Gastroesophageal sphincter (tissue), 4 donors: Measurements from ENCODE around the gene RHBDF1. TPM values are rescaled to one million over a fixed set of nuclear protein-coding genes. Genes with fewer than 3 reads are reported as not detected.

Experiments used
- ATAC-seq: fragments of 150-250 bp; one replicate; pipeline ENCODE4 v1.9.1; 2016; ENCODE audit warnings: mild to moderate bottlenecking, moderate library complexity
- H3K27ac ChIP-seq, 4 donors: fragments of 200-600 bp; sonication (generic) in 3 of 4; 1 replicate in 3 of 4; 2 replicates in 1 of 4; pipeline ENCODE4 v1.5.1; 2016 to 2019
- H3K27me3 ChIP-seq: fragments of 200-600 bp; sonication (generic); one replicate; pipeline ENCODE4 v1.5.1; 2019
- H3K36me3 ChIP-seq, 2 donors: fragments of 200-600 bp; sonication (generic); one replicate each; pipeline ENCODE4 v1.5.1; 2019; ENCODE audit warnings: control low read depth in 1 of 2
- H3K4me1 ChIP-seq, 3 donors: fragments of 200-600 bp; sonication (generic); 1 replicate in 2 of 3; 2 replicates in 1 of 3; pipeline ENCODE4 v1.5.1; 2016 to 2019; ENCODE audit warnings: control low read depth in 2 of 3
- H3K4me3 ChIP-seq, 2 donors: fragments of 200-600 bp; sonication (generic); one replicate each; pipeline ENCODE4 v1.5.1; 2019; ENCODE audit warnings: mild to moderate bottlenecking in 1 of 2, moderate library complexity in 1 of 2
- H3K9me3 ChIP-seq, 3 donors: fragments of 200-600 bp; sonication (generic); one replicate each; pipeline ENCODE4 v1.5.1; 2017 to 2019; ENCODE audit warnings: control low read depth in 2 of 3
- CTCF ChIP-seq, 4 experiments: fragments of 200-600 bp in 2 of 4; fragments of 450-650 bp in 2 of 4; sonication (generic) in 1 of 4; IDR thresholded peaks; one replicate each; pipeline ENCODE4 v1.5.1; 2017 to 2019; ENCODE audit warnings: antibody characterized with exemption in 4 of 4, mild to moderate bottlenecking in 2 of 4, moderate library complexity in 2 of 4
- EP300 ChIP-seq: sonication (generic); formaldehyde crosslinking; IDR thresholded peaks from one replicate; pipeline ENCODE4 v1.6.1; 2017; ENCODE audit warnings: antibody characterized with exemption, mild to moderate bottlenecking
- POLR2A ChIP-seq, 2 donors: fragments of 450-650 bp; IDR thresholded peaks; one replicate each; pipeline ENCODE4 v1.6.1; 2017; ENCODE audit warnings: antibody characterized with exemption in 2 of 2, mild to moderate bottlenecking in 2 of 2, moderate library complexity in 1 of 2
- POLR2AphosphoS5 ChIP-seq: sonication (generic); formaldehyde crosslinking; IDR thresholded peaks from one replicate; pipeline ENCODE4 v1.6.1; 2017; ENCODE audit warnings: antibody characterized with exemption
- WGBS, 2 donors: methylation state at CpG; one replicate each; pipeline ENCODE4 v1.1.5; 2018; ENCODE audit warnings: low coverage in 1 of 2; 5-methylcytosine and 5-hydroxymethylcytosine counted together
- total RNA-seq, 4 donors: library from RNA; depleted of rRNA; stranded (reverse); fragments of >200 nt; gene quantifications; one replicate each; pipeline ENCODE4 v1.1.0, GENCODE V29; 2016

RHBDF1 gene
- total RNA-seq, 4 donors from 2014 or later, result 21.0 to 52.3 (median 33.0) TPM

GRCh38 chr16:96935-97381, 24.5 kb upstream of the RHBDF1 start:
- Histone ChIP-seq H3K36me3 (peaks cover 0 to 51% of the 10 kb centered on the region in 2 donors), H3K27ac (no peak overlapping the region), H3K4me3 (no peak overlapping the region), H3K27me3 (no peaks in the 10 kb centered on the region), H3K4me1 (peaks cover 0 to 33% (median 0%) of the 10 kb centered on the region in 3 donors), H3K9me3 (no peaks in the 10 kb centered on the region)
- peak; percentile 87 for ATAC-seq
- WGBS, 2 donors, result 21% methylated on average over 5 of the region's 11 CpGs; no CpG with 5 or more reads in 1 of the 2 donors
- TF ChIP-seq CTCF (IDR thresholded peaks at IDR 0.05) (peak in 3 of 4 experiments; percentile 99 to 100 (median 100)), POLR2A (IDR thresholded peaks at IDR 0.05) (no peak), POLR2AphosphoS5 (peak; percentile 38)

DNA sequence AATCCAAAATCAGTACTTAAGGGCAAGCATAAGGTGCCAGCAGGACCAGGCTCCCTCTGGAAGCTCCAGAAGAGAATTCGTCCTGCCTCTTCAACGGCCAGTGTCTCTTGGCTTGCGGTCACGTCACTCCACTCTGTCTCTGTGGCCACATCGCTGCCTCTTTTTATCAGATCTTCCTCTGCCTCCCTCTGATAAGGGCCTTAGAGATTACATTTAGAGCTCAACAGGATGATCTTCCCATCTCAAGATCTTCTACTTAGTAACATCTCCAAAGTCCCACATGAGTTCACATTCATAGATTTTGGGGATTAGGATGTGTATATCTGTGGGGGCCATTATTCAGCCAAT, 22.5 kb upstream of the RHBDF1 start:
- Histone ChIP-seq H3K27me3 (no peaks in the 10 kb centered on the region), H3K27ac (no peak overlapping the region), H3K4me3 (no peak overlapping the region), H3K36me3 (peaks cover 0 to 56% of the 10 kb centered on the region in 2 donors), H3K4me1 (peaks cover 0 to 31% (median 0%) of the 10 kb centered on the region in 3 donors), H3K9me3 (no peaks in the 10 kb centered on the region)
- TF ChIP-seq POLR2A (IDR thresholded peaks at IDR 0.05) (no peak), CTCF (IDR thresholded peaks at IDR 0.05) (no peak), EP300 (no peak), POLR2AphosphoS5 (no peak)
- WGBS, 2 donors, result 72 to 87% methylated on average over 5 of the region's 5 CpGs
- no peak for ATAC-seq

DNA sequence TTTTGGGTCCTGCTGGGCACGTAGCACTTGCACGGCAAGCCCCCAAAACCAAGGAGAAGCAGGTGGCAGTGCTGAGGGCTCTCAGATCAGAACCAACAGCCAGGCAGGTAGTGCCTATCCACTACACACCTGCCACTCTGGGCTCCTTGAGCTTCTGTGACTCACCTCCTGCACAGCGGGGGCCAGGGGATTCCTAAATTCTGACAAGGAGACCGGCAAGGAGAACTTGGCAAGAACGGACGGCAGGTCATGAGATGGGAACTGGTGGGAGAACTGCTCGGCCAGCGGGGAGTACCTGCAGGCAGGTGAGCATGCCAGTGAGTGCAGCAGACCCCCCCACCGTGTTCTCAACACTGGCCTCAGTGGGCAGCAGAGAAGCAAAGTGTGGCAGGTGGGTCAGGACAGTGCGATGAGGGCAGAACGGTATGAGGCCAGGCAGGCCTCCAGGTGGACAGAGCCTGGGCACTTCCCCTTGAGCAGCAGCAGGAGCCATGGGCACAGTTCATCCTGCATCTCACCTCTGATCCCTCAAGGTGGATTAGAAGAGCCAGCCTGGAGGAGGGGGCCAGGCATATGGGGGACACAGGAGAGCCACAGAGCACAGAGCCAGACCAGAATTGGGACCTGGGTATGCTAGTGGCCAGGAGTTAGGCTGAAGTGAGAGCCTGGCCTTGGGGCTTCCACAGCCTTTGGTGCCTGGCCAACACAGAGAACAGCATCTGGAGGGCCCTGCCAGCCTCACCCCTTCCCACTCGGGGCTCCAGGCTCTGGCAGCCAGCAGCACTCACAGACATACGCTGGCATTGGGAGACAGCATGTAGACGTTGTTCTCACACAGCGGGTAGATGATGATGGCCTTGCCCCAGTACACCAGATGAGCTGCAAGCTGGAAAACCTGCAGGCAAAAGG, 20.3 kb upstream of the RHBDF1 start:
- no peak for ATAC-seq
- H3K27ac ChIP-seq, result peak overlapping the region in 1 of 4 donors; percentile 35
- peaks cover 0 to 60% of the 10 kb centered on the region in 2 donors for H3K36me3 ChIP-seq
- 40% methylated on average over 1 of the region's 15 CpGs; no CpG with 5 or more reads in 1 of the 2 donors for WGBS, 2 donors
- no peaks in the 10 kb centered on the region for H3K9me3 ChIP-seq
- H3K4me1 ChIP-seq, result peaks cover 0 to 29% (median 0%) of the 10 kb centered on the region in 3 donors
- H3K27me3 ChIP-seq, result no peaks in the 10 kb centered on the region
- H3K4me3 ChIP-seq, result no peak overlapping the region
- TF ChIP-seq EP300, result no peak
- no peak for TF ChIP-seq POLR2A (IDR thresholded peaks at IDR 0.05)
- TF ChIP-seq CTCF (IDR thresholded peaks at IDR 0.05), result no peak

- Histone ChIP-seq H3K9me3 (no peaks in the 10 kb centered on the region), H3K4me1 (peaks cover 0 to 18% (median 0%) of the 10 kb centered on the region in 3 donors), H3K27me3 (no peaks in the 10 kb centered on the region), H3K36me3 (peaks cover 0 to 68% of the 10 kb centered on the region in 2 donors), H3K4me3 (no peak overlapping the region), H3K27ac (peak overlapping the region in 2 of 4 donors; percentile 34 to 35)
- 61% methylated on average over 6 of the region's 9 CpGs; no CpG with 5 or more reads in 1 of the 2 donors for WGBS, 2 donors
- TF ChIP-seq POLR2AphosphoS5 (no peak), CTCF (IDR thresholded peaks at IDR 0.05) (no peak), EP300 (no peak), POLR2A (IDR thresholded peaks at IDR 0.05) (no peak)
- no peak for ATAC-seq
Measured at GRCh38 chr16:91484-91883, 19.1 kb upstream of the RHBDF1 start.
